Stimulated activated CD4-positive, alpha-beta T cell treated with anti-CD3 and anti-CD28 coated beads, Interleukin-15, amount 100 ng/mL, for 1 hour (primary cell): ENCODE data around the gene AKR7A3.
"Not testable (repeated sequence)": the region's sequence is repeated elsewhere in the genome, so short reads cannot be mapped to it uniquely, and the experiment has no call there.

Experiments used
- DNase-seq, 2 donors: peaks; one replicate each; pipeline ENCODE4 v3.0.0-alpha.2; 2020; ENCODE audit warnings: low read depth in 1 of 2, low spot score in 1 of 2

The AKR7A3 gene

DNA sequence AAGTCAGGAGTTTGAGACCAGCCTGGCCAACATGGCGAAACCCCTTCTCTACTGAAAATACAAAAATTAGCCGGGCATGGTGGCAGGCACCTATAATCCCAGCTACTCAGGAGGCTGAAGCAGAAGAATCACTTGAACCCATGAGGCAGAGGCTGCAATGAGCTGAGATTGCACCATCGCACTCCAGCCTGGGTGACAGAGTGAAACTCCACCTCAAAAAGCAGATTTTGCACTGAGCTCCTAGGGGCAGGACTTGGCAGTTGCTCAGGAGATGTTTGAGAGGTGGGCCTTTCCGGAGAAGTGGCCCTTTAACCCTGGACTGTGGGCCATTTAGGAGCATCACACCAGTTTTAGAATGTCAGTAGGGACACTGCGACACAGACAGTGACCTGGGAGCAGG, 32.3 kb downstream of the AKR7A3 start:
- not testable (repeated sequence) for DNase-seq

DNA sequence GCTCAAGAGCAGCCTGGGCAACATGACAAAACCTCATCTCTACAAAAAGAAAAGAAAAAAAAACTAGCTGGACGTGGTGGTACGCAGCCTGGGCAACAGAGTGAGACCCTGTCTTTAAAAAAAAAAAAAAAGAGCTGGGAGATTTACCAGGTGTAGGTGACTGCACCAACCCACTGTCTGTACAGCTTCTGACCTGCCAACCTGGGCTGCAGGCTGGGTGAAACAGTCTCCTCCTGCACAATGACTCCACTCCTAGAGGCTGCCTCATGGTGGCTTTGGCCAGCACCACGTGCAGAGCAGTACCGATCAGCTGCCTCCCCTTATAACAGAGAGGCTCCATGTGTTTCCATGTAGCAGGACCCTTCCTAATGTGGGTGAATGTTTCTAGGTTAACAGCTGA, 33.3 kb downstream of the AKR7A3 start:
- no peak for DNase-seq

DNA sequence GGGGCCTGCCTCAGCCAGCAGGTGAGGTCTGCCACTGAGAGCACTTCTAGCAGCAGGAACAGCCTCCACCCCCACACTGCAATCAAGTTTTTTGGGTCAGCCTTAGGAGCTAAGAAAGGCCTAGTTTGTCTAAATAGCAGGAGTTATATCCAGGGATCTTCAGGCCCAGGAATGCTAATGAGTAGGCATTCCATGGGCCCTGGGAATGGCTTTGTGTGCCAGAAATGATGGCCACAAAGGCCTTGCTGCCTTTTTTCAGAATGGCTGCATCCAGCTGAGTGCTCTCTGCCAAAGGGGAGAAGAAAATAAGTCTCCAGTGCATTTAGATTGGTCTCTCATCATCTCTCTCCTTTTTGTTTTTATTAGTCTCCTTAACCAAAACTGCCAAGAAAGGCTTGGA, 34.2 kb downstream of the AKR7A3 start:
- no peak for DNase-seq

DNA sequence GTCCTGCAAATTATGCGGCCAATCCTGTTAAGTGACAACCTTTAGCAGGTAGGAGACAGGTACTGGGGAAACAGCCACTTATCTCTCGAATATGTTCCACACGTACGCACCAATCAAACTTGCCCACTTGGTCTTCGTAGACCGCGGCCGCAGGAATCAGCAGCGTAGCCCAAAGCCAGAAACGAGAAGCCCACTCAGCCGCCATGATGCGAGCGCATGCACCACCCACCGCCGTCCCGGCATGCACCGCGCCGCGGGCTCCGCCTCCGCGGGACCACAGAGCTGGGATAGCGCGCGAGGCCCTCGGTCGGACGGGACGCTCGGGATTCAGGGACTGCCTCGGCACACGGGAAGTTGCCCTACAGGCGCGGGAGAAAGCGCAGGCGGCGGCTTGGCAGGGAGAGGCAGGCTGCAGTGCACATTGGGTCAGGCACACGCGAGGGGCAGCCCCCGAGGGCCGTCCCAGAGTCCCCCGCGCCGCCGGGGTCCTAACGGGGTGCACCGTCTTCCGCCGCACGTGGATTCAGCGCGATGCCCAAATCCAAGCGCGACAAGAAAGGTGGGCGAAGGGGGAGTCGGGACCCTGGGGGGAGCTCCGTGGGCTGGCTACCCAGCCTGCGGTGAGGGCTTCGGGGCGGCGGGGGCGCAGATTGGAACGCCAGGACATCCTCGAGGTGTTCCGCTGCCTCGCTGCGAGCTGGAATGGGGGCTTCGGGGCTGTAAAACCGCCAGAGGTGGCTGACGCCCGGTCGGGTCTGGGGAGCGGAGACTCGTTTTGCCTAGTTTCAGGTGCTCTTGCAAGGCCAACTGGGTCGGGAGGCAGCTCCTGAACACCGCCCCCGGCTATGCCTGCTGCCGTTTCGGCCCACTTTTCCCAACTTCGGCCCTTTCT, 37.0 kb downstream of the AKR7A3 start, which contains the start of the genes EMC1 and MRTO4:
Gene EMC1 (minus strand): TSS at position 220 of the 892 bp plus-strand sequence. CDS start 15 bp downstream, at position 205.
Gene MRTO4 (plus strand): TSS at position 501 of the 892 bp plus-strand sequence. CDS start 31 bp downstream, at position 532.
- DNase-seq, result peak; percentile 83 to 92

DNA sequence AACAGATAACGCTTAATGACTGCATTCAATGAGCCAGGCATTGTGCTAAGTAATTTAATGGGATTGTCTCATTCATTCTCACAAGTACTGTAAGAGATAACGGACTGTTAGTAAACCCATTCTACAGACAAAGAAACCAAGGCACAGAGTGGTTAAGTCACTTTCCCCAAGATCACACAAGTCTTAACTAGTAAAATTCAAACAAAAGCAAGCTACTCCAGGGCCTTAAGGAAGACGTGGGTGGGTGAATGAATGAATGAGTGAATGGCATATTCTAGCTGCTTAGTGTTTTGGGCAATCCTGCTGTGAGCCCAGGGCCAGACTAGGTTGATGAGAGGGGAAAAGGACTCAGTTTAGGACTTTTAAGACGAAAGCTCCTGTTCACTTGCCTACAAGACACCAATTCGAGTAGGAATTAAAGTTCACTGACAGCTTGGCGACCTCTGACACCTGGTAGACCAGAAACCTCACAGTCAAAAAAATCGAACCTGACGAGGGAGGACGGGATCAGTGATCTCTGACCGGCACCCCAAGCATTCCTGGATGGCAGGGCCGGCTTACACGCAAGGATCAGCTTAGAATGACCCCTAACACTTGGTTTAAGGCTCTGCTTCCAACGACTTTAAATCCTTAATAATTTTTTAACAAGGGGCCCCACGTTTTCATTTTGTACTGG, 37.8 kb downstream of the AKR7A3 start:
- no peak for DNase-seq

DNA sequence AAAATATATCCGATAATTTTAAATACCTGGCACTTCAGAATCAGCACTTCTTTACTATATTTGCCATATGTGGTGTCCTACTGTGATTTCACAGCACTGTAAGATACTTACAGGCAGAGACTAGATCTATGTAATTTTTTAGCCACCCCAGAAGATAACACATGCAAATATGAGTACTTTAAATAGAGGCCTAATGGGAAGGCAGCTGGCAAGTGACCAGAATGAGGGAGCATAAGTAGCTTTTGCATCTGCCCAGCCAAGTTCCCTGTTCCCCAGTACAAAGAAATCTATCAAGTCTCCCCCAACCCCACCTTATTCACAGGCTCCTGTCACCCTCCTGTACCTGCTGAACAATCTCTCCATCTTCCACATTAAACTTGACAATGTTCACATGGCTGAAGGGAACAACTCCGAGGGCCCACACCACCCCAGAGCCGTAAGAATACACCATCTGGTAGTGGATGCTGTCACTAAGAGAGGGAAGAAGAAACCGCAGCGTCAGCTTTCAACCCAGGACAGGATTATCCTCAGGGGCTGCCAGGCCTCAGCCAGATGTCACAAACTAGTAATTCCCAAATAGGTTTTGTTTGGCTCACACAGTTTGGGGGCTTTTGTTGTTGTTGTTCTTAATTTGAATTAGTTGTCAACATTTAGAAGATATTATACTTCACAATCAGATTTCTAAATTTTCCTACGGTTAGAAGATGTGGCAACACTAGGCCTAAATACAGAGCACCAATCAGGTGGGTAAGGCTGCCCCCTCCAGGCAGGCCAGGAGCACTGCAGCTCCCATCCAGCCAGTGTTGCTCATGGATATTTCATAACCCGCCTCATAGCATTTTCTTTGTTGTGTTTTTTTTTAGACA, 47.7 kb downstream of the AKR7A3 start:
- peak; percentile 30 to 64 for DNase-seq

DNA sequence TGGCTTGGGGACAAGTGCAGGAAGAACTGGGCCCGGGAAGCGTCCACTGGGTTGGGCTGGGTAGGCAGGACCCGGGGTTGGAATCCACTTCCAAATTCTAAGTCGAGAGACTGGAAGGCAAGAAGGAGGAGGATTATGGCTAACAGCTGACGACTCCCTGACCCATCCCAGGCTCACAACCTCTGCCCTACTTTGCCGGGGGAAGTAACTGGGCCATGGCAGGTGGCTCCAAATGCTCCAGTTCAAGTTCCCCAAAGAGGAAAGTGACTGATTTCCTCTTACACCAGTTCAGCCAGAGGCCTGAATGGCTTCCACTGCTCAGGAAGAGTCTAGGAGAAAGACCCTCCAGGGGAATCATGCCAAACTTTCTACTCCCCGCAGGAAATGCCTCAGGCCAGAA, 48.7 kb downstream of the AKR7A3 start:
- DNase-seq, result no peak

DNA sequence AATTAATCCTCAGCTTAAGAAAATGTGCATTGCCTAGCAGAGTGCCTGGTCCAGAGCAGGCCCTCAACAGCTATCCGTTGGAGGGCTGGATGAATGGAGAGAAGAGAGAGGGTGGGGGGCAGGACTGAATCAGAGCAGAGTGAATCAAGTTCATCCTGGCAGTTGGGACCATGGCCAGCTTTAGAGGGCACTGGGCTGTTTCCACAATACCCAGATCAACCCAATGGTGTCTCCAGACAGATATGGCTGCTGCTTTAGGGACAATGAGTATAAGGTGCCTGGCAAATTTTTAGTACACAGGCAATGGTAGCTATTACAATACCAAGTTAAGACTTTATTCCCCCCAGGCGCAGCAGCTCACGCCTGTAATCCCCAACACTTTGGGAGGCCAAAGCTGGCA, 54.3 kb downstream of the AKR7A3 start:
- DNase-seq, result no peak
